ENCODE measurements around the gene COL4A2. TPM values are rescaled to one million over a fixed set of nuclear protein-coding genes. Genes with fewer than 3 reads are reported as not detected.

The COL4A2 gene
- total RNA-seq, 1 donor from 2014 or later: not detected

DNA sequence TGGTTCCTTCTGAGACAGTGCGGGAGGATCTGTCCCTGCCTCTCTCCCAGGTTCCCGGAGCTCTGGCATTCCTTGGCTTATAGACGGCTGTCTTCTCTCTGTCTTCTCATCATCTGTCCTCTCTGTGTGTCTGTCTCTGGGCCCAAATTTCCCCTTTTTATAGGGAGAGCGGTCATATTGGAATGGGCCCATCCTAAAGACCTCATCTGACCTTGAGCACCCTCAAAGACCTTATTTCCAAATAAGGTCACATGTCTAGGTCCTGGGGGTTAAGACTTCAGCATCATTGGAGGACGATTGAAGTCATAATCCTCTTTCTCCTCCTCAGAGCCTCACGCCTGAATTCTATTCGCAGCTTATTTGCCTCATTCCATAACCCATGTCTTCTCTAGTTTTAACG is 156.1 kb downstream of the COL4A2 start:
- no peak overlapping the region for H3K27ac Mint-ChIP-seq
- ChIA-PET CTCF (no interaction called here), POLR2A (no interaction called here)
- H3K9me3 Mint-ChIP-seq: no peaks in the 10 kb centered on the region
- H3K4me3 Mint-ChIP-seq: no peak overlapping the region
- intact Hi-C loops (cut with micrococcal nuclease): no loop called here
- peaks cover 45% of the 10 kb centered on the region for H3K4me1 Mint-ChIP-seq
- DNase-seq: no peak
- H3K27me3 Mint-ChIP-seq: no peaks in the 10 kb centered on the region
- H3K36me3 Mint-ChIP-seq (ENCODE audit: low read depth): no peaks in the 10 kb centered on the region
- TF ChIP-seq, protein P1, sequence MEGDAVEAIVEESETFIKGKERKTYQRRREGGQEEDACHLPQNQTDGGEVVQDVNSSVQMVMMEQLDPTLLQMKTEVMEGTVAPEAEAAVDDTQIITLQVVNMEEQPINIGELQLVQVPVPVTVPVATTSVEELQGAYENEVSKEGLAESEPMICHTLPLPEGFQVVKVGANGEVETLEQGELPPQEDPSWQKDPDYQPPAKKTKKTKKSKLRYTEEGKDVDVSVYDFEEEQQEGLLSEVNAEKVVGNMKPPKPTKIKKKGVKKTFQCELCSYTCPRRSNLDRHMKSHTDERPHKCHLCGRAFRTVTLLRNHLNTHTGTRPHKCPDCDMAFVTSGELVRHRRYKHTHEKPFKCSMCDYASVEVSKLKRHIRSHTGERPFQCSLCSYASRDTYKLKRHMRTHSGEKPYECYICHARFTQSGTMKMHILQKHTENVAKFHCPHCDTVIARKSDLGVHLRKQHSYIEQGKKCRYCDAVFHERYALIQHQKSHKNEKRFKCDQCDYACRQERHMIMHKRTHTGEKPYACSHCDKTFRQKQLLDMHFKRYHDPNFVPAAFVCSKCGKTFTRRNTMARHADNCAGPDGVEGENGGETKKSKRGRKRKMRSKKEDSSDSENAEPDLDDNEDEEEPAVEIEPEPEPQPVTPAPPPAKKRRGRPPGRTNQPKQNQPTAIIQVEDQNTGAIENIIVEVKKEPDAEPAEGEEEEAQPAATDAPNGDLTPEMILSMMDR (IDR thresholded peaks at IDR 0.05): no peak
- ATAC-seq (ENCODE audit: low read depth): no peak

DNA sequence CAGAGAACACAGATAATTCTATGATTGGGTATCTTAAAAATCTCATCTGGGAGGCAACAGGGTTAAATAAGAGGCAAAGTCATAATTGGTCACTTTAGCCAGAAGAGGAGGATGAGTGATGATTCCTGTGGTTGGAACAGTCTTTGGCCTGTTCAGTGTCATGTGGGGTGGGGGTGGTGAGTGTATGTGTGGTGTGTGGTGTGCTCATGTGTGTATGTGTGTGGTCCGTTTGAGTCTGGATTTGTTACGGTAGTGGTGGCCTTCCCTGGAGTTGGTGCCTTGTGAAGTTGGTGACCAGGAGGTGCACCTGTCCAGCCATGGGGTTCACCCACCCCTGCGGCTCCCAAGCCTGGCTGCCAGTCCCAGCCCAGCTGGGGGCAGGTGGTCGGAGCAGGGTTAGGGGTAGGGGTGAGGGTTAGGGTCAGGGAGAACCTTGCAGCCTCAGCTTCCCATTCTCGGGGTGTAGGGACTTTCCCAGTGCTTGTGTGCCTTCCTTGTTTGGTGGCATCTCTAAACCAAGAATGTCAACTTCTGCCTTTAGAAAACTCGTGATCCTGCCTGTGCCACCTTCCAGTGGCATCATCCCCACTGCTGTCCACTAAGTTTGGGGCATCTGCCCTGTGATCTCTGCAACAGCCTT is 156.9 kb downstream of the COL4A2 start:
- ChIA-PET POLR2A (interaction anchor here (0.9 to 1.1 kb wide), 2 partner anchors 152 to 251 kb away, joined by 3 read pairs; no protein-coding TSS in a partner anchor), CTCF (interaction anchor here (1.0 kb wide), 1 partner anchor 130 kb away, joined by 3 read pairs; no protein-coding TSS in a partner anchor)
- Mint-ChIP-seq H3K36me3 (ENCODE audit: low read depth) (no peaks in the 10 kb centered on the region), H3K27ac (peak overlapping the region; percentile 51), H3K4me1 (peaks cover 42% of the 10 kb centered on the region), H3K27me3 (no peaks in the 10 kb centered on the region), H3K4me3 (peak overlapping the region; percentile 17), H3K9me3 (no peaks in the 10 kb centered on the region)
- DNase-seq (no peak), ATAC-seq (ENCODE audit: low read depth) (peak; percentile 59)
- intact Hi-C loops (cut with micrococcal nuclease): no loop called here
- TF ChIP-seq, protein P1 (IDR thresholded peaks at IDR 0.05): no peak

DNA sequence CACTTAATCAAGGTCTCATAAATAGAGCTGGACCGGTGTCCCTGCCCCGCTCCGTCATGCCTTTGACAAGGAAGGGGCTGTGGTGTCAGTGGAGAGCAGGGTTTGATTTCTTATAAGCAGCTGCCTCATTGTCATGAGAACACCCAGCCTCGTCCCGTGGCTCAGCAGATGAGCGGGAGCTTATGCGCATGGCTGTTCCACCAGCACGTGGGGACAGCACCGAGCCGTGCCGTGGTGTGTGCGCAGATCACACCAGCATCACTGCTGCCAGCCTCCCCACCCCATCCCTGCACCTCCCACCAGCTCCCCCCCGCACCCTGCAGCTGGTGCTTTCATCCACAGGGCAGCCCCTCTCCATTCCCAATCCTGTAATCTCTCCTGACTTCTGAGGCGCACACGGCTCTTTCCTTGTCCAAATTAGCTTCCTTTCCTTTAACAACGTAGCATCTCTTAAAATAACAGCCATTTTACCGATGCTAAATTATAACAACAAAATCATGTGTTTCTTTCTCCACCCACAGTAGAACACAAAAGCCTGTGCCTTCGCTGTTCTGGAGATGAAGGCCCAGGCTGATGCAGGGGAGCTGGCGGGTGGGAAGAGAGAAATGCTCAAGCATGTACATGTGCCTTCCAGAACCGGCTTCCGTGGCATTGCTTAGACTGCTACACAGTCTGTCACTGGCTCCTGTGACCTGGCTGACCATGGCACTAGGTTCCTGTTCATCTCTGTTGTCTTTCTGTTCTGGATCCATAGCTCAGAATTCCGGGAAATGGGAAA is 157.7 kb downstream of the COL4A2 start:
- DNase-seq (no peak), ATAC-seq (ENCODE audit: low read depth) (peak; percentile 79)
- TF ChIP-seq, protein P1 (IDR thresholded peaks at IDR 0.05): no peak
- Mint-ChIP-seq H3K27me3 (no peaks in the 10 kb centered on the region), H3K4me3 (peak overlapping the region; percentile 17), H3K4me1 (peaks cover 39% of the 10 kb centered on the region), H3K9me3 (no peaks in the 10 kb centered on the region), H3K36me3 (ENCODE audit: low read depth) (no peaks in the 10 kb centered on the region), H3K27ac (peak overlapping the region; percentile 33)
- intact Hi-C loops (cut with micrococcal nuclease): no loop called here
- POLR2A ChIA-PET: interaction anchor here (0.9 to 1.1 kb wide), 2 partner anchors 151 to 250 kb away, joined by 3 read pairs; no protein-coding TSS in a partner anchor
- CTCF ChIA-PET: interaction anchor here (1.0 kb wide), 1 partner anchor 129 kb away, joined by 3 read pairs; no protein-coding TSS in a partner anchor

DNA sequence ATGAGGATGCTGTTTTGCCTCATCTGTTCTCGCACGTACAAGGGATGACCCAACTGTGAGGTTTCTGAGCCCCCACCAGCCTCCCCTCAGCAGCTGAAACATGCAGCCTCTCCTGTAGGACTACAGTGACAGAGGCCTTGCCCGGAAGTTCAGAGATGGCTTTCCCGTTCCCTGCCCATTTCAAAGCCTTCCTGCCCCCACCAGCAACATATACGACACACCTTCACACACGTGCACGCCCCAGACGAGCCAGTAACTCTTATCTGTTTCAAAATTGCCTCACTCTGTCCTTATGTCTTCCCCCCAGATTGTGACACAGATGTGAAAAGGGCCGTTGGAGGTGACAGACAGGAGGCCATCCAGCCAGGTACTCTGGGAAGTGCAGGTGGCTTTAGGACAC is 158.6 kb downstream of the COL4A2 start:
- no peaks in the 10 kb centered on the region for H3K36me3 Mint-ChIP-seq (ENCODE audit: low read depth)
- ATAC-seq (ENCODE audit: low read depth) (no peak), DNase-seq (no peak)
- TF ChIP-seq, protein P1 (IDR thresholded peaks at IDR 0.05): no peak
- intact Hi-C loops (cut with micrococcal nuclease): no loop called here
- POLR2A ChIA-PET: no interaction called here
- no peaks in the 10 kb centered on the region for H3K9me3 Mint-ChIP-seq
- peaks cover 49% of the 10 kb centered on the region for H3K4me1 Mint-ChIP-seq
- H3K27ac Mint-ChIP-seq: no peak overlapping the region
- no peak overlapping the region for H3K4me3 Mint-ChIP-seq
- CTCF ChIA-PET: no interaction called here
- H3K27me3 Mint-ChIP-seq: no peaks in the 10 kb centered on the region

DNA sequence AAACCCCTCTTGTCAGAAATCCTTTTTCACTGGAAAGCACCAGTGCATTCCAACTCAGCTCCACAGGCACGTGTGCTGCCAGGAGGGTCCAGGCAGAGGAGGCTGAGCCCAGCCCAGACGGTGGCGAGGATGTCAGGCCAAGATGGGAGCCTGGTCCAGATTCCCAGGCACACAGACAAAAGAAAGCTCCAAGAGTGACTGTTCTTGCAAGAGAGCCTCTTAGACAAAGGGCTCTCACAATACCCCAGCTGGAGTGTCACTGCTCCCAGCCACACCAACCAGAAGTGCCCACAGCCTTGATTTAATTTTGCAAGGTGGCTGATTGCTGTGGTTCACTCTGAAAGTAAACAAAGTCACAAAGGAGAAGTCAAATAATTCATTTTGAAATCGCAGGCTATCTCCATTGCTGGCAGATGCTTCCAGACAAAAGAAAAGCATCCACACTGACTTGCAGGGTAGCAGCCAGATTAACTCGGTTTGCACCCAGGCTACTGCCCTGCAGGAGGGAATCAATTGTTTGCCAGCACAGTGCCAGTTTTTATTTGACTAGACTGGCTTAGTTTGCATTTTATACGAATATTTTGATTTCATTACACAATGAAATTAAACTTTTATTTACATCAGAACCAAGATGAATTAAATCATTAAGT is 159.3 kb downstream of the COL4A2 start:
- H3K9me3 Mint-ChIP-seq: no peaks in the 10 kb centered on the region
- no peak overlapping the region for H3K4me3 Mint-ChIP-seq
- no peaks in the 10 kb centered on the region for H3K27me3 Mint-ChIP-seq
- peaks cover 55% of the 10 kb centered on the region for H3K4me1 Mint-ChIP-seq
- H3K36me3 Mint-ChIP-seq (ENCODE audit: low read depth): no peaks in the 10 kb centered on the region
- TF ChIP-seq, protein P1 (IDR thresholded peaks at IDR 0.05): no peak
- intact Hi-C loops (cut with micrococcal nuclease): no loop called here
- CTCF ChIA-PET: no interaction called here
- ATAC-seq (ENCODE audit: low read depth) (no peak), DNase-seq (no peak)
- POLR2A ChIA-PET: no interaction called here
- H3K27ac Mint-ChIP-seq: no peak overlapping the region
